Left ventricle myocardium inferior (tissue), 1 donor: Measurements from ENCODE around the gene MADCAM1. TPM values are rescaled to one million over a fixed set of nuclear protein-coding genes. Genes with fewer than 3 reads are reported as not detected.
A peak's percentile ranks its signal among the peaks of the same experiment; 100 is the strongest.

Source experiments
- DNase-seq: peaks from one replicate; pipeline ENCODE4 v3.0.0-alpha.2; 2020
- H3K27ac ChIP-seq: fragments of 200-600 bp; replicated peaks from 2 replicates; pipeline ENCODE4 v1.8.0; 2021
- H3K27me3 ChIP-seq: fragments of 200-600 bp; 2 replicates; pipeline ENCODE4 v1.8.0; 2021; ENCODE audit warnings: low read depth
- H3K36me3 ChIP-seq: fragments of 200-600 bp; 2 replicates; pipeline ENCODE4 v1.8.0; 2021
- H3K4me1 ChIP-seq: fragments of 200-600 bp; 2 replicates; pipeline ENCODE4 v1.8.0; 2021
- H3K4me3 ChIP-seq: fragments of 200-600 bp; 2 replicates; pipeline ENCODE4 v1.8.0; 2021; ENCODE audit warnings: mild to moderate bottlenecking, moderate library complexity
- H3K9me3 ChIP-seq: fragments of 200-600 bp; replicated peaks from 2 replicates; pipeline ENCODE4 v1.8.0; 2021
- intact Hi-C: fragments of 100-400 bp; cut with micrococcal nuclease; formaldehyde crosslinking; loops from one replicate; pipeline ENCODE4 v1.11.0; 2022
- total RNA-seq: library from RNA; stranded (reverse); fragmentation: NEBNext Ultra II Directional; extraction: Animal tissue kit (Norgen Biotek cat#: 25700); gene quantifications from one replicate; pipeline ENCODE4 v1.2.1, GENCODE V29; 2021
- TF ChIP-seq, protein P1 (sequence below): fragments of 200-600 bp; IDR thresholded peaks from 2 replicates; pipeline ENCODE4 v1.8.0; 2021; ENCODE audit warnings: antibody characterized with exemption, mild to moderate bottlenecking, borderline replicate concordance
- donor health status: DM: no; HTN: yes; CAD: no; lungs with severe emphysema.

MADCAM1 gene
- total RNA-seq, 1 donor from 2014 or later = 0.22 TPM

DNA sequence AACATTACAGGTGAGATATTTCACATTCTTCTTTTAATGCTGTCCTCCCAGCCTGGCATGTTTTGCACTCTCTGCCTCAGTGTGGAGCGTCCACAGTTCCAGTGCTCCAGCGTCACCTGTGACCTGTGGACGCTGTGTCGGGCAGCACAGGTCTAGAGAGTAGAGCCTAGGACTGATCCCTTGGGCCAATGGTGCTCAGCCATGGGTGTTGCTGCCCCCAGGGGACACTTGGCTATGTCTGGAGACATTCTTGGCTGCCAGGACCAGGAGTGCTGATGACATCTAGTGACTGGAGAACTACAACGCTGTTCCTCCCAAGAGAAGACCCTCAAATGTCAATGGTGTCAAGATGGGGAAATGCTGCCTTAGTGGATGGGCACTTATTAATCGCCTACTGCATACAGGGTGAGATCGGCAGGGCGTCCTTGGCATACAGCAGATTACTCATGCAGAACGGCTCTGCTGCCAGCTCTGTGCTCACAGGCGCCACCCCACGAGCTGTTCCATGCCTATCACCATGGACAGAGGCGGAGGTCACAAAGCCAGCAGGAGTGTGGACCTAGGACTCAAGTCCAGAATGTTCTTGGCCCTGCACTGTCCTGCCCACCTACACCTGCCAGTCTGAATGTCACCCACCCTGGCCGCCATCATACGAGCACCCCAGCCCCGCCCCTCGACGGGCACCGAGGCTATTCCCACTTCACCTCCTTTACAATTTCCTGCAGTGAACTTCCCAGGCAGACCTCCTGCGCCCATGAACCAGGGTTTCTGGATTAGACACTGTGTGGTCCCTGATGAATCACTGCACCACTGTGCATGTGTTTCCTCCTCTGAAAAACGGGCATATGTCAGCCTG lies 13.9 kb upstream of the MADCAM1 start:
- Histone ChIP-seq H3K27ac (no peak overlapping the region), H3K36me3 (no peaks in the 10 kb centered on the region), H3K9me3 (no peaks in the 10 kb centered on the region), H3K27me3 (peaks cover 38% of the 10 kb centered on the region), H3K4me3 (no peak overlapping the region), H3K4me1 (peaks cover 15% of the 10 kb centered on the region)
- DNase-seq = no peak
- TF ChIP-seq, protein P1, sequence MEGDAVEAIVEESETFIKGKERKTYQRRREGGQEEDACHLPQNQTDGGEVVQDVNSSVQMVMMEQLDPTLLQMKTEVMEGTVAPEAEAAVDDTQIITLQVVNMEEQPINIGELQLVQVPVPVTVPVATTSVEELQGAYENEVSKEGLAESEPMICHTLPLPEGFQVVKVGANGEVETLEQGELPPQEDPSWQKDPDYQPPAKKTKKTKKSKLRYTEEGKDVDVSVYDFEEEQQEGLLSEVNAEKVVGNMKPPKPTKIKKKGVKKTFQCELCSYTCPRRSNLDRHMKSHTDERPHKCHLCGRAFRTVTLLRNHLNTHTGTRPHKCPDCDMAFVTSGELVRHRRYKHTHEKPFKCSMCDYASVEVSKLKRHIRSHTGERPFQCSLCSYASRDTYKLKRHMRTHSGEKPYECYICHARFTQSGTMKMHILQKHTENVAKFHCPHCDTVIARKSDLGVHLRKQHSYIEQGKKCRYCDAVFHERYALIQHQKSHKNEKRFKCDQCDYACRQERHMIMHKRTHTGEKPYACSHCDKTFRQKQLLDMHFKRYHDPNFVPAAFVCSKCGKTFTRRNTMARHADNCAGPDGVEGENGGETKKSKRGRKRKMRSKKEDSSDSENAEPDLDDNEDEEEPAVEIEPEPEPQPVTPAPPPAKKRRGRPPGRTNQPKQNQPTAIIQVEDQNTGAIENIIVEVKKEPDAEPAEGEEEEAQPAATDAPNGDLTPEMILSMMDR = no peak
- intact Hi-C loops = no loop called here

DNA sequence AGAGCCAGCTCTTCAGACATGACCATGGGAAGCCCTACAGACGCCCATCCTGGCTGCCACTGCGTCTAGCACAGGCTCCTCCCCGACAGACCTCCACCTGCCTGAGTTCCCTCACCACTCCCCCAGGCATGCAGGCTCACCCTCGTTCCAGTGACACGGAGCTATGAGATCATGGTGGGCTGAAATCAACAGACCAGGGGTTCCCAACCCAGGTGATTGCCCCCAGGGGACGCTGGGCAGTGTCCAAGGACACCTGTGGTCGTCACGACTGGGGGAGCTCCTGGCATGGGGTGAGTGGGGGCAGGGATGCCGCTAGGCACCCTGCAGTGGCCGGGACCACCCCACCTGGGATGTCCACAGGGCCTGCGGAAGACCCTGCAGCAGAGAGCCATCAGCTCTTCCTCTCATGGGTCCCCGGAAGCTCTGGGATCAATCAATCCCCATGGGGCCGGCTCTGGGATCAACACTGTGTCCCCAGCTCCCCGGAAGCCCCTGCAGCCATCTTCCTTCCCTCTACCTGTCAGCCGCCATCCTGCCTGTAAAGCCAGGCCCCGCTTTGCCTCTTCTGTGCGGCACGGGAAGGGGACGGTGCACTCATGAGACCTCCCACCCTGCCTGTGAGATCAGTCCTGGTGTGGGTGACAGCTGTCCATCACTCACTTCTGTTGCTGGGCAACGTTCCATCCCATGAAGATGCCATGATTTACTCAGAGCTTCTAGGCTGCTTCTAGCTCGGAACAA lies 12.8 kb upstream of the MADCAM1 start:
- Histone ChIP-seq H3K4me3 (no peak overlapping the region), H3K36me3 (no peaks in the 10 kb centered on the region), H3K27me3 (peaks cover 38% of the 10 kb centered on the region), H3K9me3 (no peaks in the 10 kb centered on the region), H3K27ac (no peak overlapping the region), H3K4me1 (peaks cover 23% of the 10 kb centered on the region)
- DNase-seq = no peak
- intact Hi-C loops = no loop called here
- TF ChIP-seq, protein P1 = no peak

DNA sequence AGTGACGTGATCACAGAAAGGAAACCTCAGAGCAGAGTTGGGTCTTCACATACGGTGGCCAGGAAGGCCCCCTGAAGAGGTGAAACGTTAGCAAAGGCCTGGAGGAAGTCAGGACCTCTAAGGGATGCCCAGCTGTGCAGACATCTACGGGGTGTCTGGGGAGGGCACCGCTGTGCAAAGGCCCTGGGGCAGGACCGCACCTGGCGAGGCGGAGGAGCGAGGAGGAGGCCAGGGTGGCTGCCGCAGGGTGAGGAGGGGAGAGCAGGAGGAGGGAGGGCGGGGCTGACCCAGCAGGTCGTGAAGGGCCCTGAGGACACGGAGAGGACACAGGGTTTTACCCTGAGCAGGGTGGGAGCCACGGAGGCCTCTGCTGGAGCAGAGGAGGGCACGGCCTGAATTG lies 11.8 kb upstream of the MADCAM1 start:
- TF ChIP-seq, protein P1 = no peak
- no peak overlapping the region for H3K4me3 ChIP-seq
- peaks cover 31% of the 10 kb centered on the region for H3K4me1 ChIP-seq
- intact Hi-C loops = no loop called here
- H3K27ac ChIP-seq = no peak overlapping the region
- DNase-seq = no peak
- H3K27me3 ChIP-seq = peaks cover 38% of the 10 kb centered on the region
- H3K9me3 ChIP-seq = no peaks in the 10 kb centered on the region
- no peaks in the 10 kb centered on the region for H3K36me3 ChIP-seq

DNA sequence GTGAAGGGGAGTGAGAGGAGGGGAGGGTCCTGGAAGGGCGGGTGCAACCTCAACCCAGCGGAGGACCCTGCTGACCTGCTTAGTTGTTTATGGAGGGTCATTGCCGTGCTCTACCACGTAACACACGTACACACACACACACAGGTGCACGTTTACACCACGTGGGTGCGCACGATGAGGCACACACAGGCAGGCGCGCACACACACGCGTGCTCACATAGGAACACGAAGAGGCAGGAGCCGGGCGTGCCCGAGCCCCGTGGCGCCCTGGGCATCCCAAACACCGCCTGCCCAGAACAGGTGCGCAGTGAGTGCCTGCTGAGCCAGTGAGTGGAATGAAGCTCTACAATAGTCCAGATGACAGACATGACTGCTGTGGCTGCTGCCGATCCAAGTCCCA lies 11.2 kb upstream of the MADCAM1 start:
- DNase-seq = no peak
- Histone ChIP-seq H3K9me3 (no peaks in the 10 kb centered on the region), H3K4me1 (peaks cover 32% of the 10 kb centered on the region), H3K27ac (no peak overlapping the region), H3K4me3 (no peak overlapping the region), H3K36me3 (no peaks in the 10 kb centered on the region), H3K27me3 (peaks cover 38% of the 10 kb centered on the region)
- intact Hi-C loops = no loop called here
- TF ChIP-seq, protein P1 = no peak

DNA sequence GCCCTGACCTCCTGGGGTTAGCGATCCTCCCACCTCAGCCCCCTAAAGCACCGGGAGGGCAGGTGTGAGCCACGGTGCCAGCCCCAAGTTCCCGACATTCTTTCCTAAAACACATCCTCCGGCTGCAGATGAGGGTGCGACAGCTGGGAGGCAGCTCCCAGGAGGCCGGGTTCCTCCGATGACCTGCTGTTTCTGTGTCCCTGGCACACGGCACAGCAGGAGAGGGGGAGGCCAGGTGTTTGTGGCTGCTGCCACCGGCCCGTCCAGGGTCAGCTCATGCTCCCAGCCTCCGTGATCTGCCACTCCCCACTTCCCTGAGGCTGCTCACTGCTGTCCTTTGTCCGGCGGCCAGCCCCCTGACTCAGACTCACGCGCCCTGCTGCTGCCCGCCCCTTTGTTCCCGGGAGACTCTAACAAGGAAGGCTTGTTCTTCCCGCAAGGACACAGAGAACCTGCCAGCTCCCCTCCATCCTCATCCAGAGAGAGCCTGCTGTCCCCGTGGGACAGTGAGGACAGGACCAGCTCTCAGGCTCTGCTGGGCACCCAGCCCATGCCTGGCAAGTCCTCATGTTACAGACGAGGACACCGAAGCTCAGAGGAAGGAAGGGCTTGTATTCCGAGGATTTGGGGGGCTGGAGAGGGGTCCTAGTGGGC lies 10.6 kb upstream of the MADCAM1 start:
- TF ChIP-seq, protein P1 = no peak
- Histone ChIP-seq H3K36me3 (no peaks in the 10 kb centered on the region), H3K27me3 (peaks cover 38% of the 10 kb centered on the region), H3K4me1 (peaks cover 32% of the 10 kb centered on the region), H3K4me3 (no peak overlapping the region), H3K9me3 (no peaks in the 10 kb centered on the region), H3K27ac (no peak overlapping the region)
- peak; percentile 48 for DNase-seq
- intact Hi-C loops = no loop called here
